HL-60 (cell line): Measurements from ENCODE around the gene MACROD1.

Source experiments
- GABPA ChIP-seq: IDR thresholded peaks from 2 replicates; pipeline ENCODE4 v1.6.1; 2012; ENCODE audit warnings: low read depth
- POLR2AphosphoS5 ChIP-seq: IDR thresholded peaks from 2 replicates; pipeline ENCODE4 v1.6.1; 2012; ENCODE audit warnings: low read depth
- TF ChIP-seq, protein P1 (sequence below): IDR thresholded peaks from one replicate; pipeline ENCODE4 v1.5.1; 2011; ENCODE audit warnings: low read length, control low read depth, inconsistent platforms; ENCODE audit not compliant: insufficient read depth
- TF ChIP-seq, protein P2 (sequence below): IDR thresholded peaks from 2 replicates; pipeline ENCODE4 v1.6.1; 2012; ENCODE audit warnings: low read depth; ENCODE audit not compliant: insufficient replicate concordance

DNA sequence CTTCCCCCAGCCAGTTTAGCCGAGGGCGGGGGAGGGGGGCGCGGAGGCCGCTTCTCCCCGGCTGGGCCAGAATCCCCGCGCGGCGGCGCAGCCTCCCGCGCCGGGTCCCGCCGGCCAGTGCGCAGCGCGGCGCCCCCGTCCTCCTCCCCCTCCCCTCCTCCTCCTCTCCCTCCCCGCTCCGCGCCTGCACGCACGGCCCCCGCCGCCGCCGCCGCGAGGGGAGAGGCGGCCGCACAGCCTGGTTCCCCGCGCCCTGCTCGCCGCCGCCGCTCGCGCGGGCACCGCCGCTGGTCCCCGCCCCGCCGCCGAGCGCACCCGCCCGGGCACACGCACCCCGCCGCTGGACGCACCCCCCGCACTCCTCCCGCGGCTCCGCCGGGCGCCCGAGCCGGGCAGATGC is 130.3 kb downstream of the MACROD1 start, which contains the start of gene FLRT1:
- TF ChIP-seq POLR2AphosphoS5 = no peak
- TF ChIP-seq, protein P1, sequence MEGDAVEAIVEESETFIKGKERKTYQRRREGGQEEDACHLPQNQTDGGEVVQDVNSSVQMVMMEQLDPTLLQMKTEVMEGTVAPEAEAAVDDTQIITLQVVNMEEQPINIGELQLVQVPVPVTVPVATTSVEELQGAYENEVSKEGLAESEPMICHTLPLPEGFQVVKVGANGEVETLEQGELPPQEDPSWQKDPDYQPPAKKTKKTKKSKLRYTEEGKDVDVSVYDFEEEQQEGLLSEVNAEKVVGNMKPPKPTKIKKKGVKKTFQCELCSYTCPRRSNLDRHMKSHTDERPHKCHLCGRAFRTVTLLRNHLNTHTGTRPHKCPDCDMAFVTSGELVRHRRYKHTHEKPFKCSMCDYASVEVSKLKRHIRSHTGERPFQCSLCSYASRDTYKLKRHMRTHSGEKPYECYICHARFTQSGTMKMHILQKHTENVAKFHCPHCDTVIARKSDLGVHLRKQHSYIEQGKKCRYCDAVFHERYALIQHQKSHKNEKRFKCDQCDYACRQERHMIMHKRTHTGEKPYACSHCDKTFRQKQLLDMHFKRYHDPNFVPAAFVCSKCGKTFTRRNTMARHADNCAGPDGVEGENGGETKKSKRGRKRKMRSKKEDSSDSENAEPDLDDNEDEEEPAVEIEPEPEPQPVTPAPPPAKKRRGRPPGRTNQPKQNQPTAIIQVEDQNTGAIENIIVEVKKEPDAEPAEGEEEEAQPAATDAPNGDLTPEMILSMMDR = no peak
- TF ChIP-seq, protein P2, sequence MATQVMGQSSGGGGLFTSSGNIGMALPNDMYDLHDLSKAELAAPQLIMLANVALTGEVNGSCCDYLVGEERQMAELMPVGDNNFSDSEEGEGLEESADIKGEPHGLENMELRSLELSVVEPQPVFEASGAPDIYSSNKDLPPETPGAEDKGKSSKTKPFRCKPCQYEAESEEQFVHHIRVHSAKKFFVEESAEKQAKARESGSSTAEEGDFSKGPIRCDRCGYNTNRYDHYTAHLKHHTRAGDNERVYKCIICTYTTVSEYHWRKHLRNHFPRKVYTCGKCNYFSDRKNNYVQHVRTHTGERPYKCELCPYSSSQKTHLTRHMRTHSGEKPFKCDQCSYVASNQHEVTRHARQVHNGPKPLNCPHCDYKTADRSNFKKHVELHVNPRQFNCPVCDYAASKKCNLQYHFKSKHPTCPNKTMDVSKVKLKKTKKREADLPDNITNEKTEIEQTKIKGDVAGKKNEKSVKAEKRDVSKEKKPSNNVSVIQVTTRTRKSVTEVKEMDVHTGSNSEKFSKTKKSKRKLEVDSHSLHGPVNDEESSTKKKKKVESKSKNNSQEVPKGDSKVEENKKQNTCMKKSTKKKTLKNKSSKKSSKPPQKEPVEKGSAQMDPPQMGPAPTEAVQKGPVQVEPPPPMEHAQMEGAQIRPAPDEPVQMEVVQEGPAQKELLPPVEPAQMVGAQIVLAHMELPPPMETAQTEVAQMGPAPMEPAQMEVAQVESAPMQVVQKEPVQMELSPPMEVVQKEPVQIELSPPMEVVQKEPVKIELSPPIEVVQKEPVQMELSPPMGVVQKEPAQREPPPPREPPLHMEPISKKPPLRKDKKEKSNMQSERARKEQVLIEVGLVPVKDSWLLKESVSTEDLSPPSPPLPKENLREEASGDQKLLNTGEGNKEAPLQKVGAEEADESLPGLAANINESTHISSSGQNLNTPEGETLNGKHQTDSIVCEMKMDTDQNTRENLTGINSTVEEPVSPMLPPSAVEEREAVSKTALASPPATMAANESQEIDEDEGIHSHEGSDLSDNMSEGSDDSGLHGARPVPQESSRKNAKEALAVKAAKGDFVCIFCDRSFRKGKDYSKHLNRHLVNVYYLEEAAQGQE = no peak
- no peak for TF ChIP-seq GABPA
